HT1080 (cell line): Measurements from ENCODE around the gene GPR61. TPM values are rescaled to one million over a fixed set of nuclear protein-coding genes. Genes with fewer than 3 reads are reported as not detected.

Source experiments
- DNase-seq: peaks from one replicate; pipeline ENCODE4 v3.0.0-alpha.2; 2015; ENCODE audit warnings: low read depth
- total RNA-seq: library from RNA; depleted of rRNA; stranded (reverse); fragments of >200 nt; shearing (Covaris generic); gene quantifications from 2 replicates; pipeline ENCODE4 v1.2.3, GENCODE V29; 2014

The GPR61 gene
- total RNA-seq, 1 experiment from 2014 or later: not detected

DNA sequence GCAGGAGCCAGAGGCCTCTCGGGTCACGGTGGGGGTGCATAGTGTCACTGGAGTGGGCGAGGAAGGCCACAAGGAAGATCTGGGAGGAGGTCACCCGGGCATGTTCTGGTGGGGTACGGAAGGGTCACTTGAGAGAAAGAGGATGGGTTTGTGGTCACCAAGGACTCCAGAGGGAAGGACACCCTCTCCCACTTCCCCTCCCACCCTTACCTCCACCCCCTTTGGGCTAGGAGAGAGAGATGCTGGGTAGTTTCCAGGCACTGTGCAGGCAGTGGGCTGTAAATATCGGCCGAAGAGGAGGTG, 30.8 kb upstream of the GPR61 start:
- no peak for DNase-seq

DNA sequence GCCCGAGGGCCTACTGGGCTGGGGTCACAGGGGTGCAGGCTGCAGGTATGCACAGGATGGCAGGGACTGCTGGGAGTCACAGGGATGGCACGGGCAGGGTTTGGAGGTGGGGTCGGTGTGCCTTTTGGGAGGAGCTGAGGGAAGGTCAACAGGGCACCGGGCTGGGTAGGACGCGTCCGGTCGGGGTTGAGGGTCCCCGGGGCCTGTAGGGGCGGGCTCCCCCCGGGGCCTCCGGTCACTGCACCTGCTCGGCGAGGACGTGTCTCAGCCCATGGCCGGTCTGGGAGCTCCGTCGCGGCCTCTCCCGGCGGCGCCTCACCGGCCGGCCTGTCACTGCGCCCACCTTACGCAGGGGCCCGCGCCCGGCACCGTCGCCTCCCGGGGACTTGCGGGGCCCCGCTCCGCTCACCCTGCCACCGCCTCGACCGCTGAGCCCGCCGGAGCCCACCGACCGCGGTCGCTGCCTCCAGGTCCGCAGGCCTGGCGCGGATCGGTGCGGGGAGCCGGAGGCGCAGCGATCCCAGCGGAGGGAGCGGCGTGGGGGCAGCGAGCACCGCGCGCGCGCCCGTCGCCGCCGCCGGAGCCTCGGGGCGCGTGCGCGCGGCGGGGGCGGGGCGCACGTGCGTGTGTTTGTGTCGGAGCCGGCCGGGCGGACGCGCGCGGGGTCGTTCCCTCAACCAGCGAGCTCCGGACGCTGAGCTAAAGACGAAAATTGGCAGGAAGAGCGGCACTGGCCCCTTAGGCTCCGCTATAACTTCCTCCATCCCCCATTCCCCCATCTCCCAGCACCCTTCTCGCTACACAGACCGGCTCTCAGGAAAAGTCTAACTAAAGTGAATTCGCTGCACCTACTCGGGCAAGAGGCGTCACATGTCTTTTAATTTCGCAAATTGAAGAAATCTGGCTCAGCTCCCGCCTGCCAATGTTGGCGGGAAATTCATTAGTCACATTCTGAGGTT, 30.2 kb upstream of the GPR61 start, which contains the start of gene AMIGO1:
Gene AMIGO1 (minus strand): TSS at position 552 of the 959 bp plus-strand sequence. CDS start 815 bp downstream, outside the sequence.
- DNase-seq: peak; percentile 37

DNA sequence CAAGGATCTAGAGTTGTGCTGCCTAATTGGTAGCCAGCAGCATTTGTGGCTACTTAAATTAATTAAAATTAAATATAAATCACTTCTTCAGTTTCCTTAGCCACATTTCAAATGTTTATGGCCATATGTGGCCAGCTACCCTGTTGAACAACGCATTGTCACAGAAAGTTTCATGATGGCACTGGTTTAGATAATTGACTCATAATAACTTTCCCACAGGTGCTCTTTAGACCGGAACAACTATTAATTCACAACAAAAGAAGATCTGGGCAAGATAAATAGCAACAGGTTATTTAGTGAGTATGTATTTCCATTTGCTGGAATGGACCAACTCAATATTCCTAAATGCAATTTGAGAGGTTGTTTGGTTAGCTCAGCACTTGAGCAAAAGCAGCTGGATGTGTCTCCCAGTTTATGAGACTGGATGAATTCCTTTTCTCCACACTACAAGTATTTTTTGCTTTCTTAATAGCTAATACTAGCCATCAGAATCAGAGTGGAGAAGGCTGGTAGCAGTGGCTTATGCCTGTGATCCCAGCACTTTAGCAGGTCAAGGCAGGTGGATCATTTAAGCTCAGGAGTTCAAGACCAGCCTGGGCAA, 26.5 kb upstream of the GPR61 start:
- no peak for DNase-seq

DNA sequence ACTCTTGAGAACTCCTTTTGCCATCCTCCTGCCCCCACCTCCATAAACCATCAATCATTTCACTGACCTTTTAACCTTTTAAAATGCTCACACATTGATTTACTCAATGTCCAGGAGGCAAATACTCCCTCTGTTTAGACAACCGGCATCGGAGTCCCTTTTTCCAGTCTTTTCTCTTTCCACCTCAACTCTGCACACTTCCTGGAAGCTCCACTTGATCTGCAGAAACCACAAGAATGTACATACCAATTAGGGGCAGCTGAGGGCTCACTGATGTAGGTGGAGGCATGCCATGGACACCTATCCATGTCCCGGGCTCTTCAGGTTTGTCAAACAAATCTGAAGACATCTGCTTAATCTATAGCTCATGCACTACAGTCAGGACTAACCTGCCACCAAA, 24.8 kb upstream of the GPR61 start:
- DNase-seq: no peak

DNA sequence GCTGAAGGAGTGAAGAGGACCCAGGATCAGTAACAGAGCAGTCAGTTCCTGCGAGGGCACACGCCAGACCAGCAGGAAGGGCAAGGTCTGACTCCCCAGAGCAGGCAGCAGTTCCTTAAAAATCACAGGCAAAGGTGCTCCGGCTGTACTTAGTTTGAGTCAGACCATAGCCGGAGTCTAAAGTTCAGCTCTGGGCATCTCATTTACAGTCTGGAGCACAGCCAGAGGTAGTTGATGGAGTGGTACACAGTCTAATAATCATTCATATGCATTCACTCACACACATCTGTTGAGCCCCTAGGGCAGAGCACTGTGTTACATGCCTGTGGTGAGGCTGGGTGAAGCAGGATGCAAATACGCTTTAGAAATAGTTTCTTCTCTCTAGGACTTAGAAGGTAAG, 22.8 kb upstream of the GPR61 start:
- no peak for DNase-seq

DNA sequence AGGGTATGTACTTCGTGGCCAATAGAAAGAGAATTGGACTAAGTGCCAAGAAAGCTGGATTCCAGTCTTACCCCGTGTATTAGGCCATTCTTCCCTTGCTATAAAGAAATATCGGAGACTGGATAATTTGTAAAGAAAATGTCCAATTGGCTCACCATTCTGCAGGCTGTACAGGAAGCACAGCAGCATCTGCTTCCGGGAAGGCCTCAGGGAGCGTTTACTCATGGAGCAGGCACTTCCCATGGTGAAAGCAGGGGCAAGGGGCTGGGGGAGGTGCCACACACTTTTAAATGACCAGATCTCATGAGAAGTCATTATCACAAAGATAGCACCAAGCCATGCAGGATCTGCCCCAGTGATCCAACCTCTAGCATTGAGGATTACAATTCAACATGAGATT, 22.3 kb upstream of the GPR61 start:
- no peak for DNase-seq

DNA sequence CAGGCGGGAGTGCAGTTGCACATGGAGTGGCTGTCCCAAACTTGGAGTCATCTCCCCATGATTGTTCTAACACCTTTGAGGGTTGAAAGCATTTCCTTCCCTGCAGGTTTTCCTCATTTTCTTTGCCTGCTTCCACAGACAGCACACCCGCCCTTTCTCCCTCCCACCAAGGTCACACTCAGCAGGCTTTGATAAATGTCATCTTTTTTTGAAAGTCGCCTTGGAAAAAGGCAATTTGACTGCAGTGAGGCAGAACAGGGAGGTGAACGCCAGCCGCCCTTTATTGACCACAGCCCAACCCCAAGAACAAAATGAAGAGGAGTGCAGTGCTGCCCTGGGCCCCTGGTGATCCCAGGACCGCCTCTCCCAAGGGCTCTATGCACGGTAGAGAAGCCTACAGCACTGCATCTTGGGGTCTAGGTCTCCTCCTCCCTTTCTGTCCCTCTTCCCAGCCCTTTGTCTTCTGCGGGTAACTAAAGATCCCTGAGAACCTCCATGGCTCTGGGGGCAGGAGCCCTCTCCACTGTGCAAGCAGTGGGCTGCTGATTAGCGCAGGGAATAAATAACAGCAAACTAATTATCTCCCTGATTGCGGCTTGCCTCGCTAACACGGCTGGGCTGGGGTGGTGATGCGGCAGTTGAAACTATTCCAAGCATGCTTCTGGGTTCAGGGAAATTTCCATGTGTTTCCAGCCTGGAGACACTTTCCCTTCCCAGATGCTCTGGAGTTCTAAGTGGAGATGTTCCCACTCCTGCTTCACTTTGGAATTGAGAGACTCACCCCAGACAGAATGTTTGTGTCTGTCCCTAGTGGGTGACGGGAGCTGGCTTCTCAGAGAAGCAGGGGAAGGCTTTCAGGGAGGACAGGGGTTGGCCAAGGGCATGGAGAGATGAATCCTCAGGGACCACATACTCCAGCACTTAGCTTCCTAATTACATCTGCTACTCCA, 18.4 kb upstream of the GPR61 start:
- no peak for DNase-seq

DNA sequence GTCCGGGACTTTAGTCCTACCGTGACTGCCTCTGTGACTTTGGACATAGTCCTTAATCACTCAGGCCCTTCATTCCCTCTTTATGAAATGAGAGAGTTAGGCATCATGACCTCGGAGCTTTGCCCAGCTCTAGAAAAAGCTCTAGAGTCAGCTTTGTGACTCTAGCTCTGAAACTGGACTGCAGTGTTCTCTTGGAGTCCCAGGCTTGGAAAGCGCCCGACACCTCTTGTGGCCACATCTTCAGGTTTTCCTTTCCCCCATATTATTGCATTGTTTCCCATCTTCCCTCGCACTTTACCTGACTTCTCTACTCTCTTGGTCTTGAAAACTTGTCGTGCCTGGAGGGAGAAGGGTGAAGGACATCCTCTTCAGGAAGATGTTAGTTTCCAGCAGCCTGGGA, 17.6 kb upstream of the GPR61 start:
- no peak for DNase-seq

DNA sequence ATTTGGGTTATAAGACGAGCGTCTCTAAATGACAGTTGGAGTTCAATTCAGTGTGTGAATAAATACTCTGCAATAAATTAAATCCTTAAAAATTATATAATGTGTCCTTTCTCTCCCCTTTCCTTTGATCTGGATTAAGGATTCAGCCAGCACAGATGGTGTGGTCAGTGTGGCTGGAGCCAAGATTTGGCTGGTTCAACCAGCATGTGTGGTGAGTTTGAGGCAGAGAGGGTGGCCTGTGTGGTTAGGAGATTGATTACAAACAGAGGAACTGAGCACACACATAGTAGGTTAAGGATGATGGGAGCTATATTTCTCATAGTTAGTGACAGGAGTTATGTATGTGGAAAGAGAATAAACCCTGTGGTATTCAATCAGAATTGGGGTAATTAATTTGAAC, 16.0 kb upstream of the GPR61 start:
- no peak for DNase-seq

DNA sequence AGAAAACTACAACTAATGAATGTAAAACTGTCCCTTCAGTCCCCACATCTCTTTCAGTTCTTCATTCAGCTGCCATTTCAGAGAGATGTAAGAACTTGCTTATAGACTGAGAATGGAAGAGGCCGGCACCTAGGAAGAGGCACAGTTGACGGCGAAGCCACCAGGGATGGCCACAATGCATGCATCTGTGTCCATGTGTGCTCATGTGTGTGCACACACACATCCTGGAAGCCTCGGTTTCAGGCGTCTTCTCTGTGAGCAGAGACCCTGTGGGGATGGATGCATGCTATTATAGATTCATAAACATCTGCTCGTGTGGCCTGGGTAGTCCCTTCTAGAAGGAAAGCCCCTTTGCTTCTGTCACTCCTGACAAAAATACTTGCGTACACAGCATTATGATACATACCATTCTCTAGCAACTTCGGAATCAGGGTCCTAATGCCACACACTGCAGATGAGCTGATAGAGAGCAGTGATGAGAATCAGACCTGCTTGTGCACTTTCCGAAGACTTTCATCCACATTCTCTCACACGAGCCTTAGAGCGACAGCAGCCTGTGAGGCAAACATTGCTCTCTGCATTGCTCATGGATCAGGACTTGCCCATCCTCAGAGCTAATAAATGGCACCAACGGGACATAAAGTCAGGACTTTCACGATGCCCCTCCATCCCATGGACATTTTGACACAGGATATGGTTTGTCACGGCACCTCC, 12.4 kb upstream of the GPR61 start:
- no peak for DNase-seq

DNA sequence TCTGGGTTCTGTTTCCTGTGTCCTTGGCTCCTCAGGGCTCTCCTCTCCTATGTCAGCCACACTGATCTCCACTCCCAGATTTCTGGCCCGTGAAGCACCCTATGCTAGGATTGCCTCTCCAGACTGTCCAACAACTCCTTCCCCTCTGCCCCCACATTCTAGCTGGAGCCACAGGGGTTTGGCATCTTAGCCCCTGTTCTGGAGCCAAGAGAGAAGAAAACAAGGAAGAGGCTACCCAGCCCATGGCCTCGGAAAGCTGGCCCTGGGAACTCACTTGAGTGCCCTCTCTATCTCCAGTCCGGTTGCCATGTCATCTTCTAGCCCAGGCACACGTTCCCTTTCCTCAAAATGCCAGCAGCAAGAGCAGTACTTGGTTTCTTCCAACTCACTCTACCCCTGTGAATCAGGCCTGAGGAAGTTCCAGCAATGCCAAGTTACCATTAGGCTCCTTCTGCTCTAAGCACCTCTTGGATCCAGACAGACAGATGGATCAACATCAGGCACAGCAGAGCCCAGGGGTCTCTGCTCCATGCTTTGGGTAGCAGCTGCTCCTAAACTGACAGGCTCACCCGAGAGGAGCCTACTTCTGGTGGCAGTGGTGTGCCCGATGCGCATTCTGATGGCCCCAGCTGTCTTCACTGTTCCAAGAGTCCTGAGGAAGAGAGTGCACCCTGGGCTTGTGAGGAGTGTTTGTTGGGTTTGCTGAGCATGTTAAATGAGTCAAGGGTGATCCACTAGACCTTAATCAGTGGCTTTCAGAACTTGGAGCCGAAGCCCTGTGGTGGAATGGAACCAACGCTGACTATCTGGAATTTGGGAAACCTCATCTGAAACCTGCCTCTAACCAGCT, 11.6 kb upstream of the GPR61 start:
- no peak for DNase-seq

DNA sequence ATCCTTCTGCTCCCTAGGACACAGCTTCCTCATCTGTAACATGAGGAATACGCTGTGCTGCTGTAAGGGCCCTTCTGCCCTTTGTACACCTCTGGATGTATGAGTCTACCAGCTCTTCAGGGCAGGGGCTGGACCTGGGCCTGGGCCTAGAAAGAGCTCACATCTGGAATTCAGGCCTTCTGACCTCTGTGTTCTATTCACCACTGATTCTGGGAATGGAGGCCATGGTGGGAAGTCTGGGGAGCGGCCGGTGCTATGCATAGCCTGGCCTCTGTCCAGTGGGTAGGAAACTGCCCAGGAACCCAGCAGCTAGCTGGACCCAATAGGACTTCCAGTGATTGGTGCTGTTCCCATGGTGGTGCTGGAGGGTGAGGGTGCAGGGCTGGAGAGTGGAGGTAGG, 11.0 kb upstream of the GPR61 start:
- no peak for DNase-seq

DNA sequence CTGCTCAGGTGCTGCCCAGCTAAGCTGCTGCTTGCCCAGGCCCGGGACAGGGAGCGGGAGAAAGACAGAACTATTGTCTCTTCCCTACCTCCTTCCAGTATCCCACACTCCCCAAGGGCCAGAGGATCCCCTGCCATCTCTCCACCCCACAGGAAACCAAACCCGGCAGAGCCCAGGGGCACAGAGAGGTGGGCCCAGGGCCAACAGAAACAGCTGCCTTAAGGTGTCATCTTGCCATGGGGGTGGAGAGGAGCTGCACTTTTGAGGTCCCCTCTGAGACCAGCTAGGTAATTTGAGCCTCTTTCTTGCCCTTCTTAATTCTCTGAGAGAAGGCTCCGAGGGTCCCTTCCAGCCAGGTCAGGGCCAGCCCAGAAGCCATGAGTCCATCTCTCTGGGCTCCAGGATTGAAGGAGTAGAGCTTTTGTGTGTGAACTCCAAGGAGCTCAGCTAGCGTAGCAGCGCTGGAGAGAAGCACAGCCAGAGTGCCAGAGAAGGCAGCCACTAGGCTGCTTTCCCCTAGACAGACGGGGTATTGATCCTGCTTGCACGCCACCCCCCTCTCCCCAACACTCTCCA, 9.7 kb upstream of the GPR61 start:
- peak; percentile 24 for DNase-seq

DNA sequence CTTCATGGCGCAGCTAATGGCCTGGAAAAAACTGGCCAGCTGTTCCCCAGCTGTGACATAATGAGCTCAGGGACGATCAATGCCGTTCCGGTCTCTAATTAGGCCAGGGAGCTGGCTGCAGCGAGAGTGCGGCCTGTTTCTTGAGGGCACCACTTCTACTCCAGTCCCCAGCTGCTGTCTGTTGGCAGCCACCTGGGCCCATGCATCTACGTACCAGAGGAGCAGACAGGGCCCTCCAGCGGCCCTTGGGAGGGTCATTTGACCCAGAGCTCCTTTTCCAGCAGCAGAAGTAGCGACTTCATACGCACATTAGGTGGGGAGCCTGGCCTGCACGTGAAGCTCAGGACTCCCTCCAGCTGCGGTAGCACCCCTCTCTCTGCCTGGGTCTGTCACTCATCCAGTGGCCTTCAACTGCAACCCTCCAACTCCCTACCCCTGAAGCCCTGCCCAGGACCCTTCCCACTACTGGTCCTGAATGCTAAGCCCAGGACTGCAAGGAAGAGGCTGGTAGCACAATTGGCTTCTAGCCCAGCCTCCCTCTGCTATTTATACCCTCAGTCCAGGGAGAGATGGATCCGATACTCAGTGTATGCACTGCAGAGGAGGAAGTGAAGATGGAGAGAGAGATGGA, 9.1 kb upstream of the GPR61 start:
- DNase-seq: no peak

DNA sequence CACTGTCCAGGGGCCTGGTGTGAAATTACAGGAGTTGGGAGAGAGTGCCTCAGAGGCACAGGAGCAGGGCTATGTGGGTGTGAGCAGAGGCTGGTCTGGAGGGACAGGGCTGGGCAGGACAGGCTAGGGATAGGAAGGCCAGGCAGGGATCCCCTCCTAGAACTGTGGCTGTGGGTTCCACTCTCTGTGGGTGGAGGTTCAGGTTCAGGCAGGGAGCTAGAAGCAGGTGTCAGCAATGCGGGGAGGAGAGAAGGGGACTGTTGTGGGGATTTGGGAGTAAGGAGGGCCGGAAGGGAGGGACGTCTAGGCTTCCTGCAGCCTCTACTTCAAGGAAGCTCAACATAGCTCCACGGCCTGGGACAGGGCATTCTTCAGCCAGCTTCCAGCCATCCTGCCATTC, 8.3 kb upstream of the GPR61 start:
- DNase-seq: no peak

DNA sequence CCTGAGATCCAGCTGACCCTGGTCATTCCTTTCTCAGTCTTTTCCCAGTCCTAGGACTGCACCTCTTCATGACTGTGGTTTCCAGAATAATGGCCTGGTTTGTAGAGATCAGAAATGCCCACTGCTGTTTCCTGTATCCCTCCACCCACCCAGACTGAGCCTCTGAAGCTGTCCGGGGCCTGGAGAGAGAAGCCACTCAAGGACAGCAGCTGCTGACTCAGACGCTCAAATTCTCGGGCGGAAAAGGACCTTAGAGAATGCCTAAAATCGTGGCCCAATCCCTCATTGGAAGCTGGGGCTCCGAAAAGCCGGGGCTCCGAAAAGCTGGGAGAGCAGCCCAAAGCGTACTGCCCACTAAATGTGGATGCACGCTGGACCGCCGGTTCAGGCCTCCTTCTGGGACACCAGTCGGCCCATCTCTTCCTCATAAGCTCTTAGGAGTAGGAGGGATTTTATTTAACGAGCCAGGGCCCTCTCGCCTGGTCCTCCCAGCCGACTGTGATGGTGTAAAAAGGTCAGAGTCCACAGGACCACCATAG, 7.8 kb upstream of the GPR61 start:
- no peak for DNase-seq

DNA sequence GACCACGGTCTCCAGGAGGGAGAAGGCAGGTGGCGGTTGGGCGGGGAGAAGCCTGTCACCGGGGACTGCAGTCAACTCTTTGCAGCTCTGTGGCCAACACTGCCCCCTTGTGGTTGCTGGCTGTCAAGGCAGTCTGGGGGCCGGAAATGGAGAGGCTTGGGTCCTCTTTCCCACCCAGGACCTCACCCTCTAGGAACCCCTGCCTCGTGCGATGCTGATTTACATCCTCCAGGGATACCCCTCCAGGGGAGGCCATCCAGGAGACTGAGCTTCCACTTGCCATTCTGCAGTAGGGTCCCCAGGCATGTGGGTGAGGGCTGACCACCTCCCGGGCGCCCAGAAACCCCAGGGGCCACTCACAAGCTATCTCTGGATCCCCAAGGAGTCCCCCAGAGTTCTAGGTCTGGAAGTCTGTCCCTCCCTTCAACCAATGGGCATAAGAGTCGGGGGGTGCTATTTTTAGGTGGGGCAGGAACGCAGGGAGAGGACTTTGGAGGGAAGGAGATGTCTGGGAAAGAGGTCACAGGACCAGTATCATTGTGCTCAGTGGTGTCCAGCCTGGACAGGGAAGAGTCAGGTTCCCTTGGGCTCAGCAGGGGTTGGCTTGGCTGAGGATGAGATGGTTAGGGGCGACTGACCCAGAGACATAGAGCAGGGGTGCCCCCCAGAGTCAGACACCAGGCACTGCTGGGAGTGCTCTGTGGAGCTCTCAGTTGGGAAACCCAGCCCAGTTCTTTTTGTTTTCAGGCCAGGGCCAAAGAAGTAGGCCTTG, 7.1 kb upstream of the GPR61 start:
- DNase-seq: peak; percentile 74

DNA sequence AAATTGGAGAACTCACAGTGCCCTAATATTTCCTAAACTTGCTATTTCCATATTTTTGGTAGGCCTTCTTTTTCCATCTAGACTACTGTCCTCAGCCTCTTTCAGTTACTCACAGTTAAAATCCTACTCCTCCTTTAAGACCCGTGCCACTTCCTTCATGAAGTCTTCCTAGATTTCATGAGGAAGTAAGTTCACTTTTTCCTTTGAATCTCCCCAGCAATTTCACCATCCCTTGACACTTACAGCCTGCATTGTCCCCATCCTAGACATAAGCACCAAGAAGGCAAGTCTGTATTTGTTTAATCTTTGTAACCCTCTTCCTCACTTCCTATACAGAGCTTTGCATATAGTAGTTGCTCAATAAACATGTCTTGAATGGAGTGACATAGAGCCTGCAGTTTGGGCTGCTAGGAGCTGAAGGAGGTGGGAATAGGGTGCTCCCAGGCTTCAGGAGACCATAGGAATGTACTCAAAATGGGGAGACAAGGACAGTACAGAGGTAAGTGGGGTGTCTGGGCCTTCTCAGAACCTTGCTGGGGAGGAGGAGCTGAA, 5.3 kb upstream of the GPR61 start:
- no peak for DNase-seq
